ENCODE results near the gene C19orf44.

GRCh38 chr19:16527334-16527935 is 31.2 kb downstream of the C19orf44 start:
- TF ChIP-seq EZH2 (IDR thresholded peaks at IDR 0.05) (no peak), CTCF (IDR thresholded peaks at IDR 0.05) (no peak)
